Measurements from ENCODE around the gene GDF9.
"Not testable (repeated sequence)": the region's sequence is repeated elsewhere in the genome, so short reads cannot be mapped to it uniquely, and the experiment has no call there.

Gene GDF9

GRCh38 chr5:132872788-132873118 is 6.5 kb upstream of the GDF9 start:
- DNase-seq (ENCODE audit: low read depth): no peak

- no peak for DNase-seq (ENCODE audit: low read depth)
Observed at GRCh38 chr5:132871459-132872284, 5.4 kb upstream of the GDF9 start.

- DNase-seq (ENCODE audit: low read depth): no peak
Observed at GRCh38 chr5:132870801-132871200, 4.5 kb upstream of the GDF9 start.

- DNase-seq (ENCODE audit: low read depth): no peak
Observed at GRCh38 chr5:132868754-132869153, 2.5 kb upstream of the GDF9 start.

- DNase-seq (ENCODE audit: low read depth): no peak
Observed at GRCh38 chr5:132867046-132867451, 780 bp upstream of the GDF9 start.

- DNase-seq (ENCODE audit: low read depth): no peak
Observed at GRCh38 chr5:132865668-132866341, 464 bp downstream of the GDF9 start.

GRCh38 chr5:132860742-132861141 is 5.5 kb downstream of the GDF9 start:
- no peak for DNase-seq (ENCODE audit: low read depth)

- DNase-seq (ENCODE audit: low read depth): no peak
Observed at GRCh38 chr5:132859889-132860437, 6.3 kb downstream of the GDF9 start.

- no peak for DNase-seq (ENCODE audit: low read depth)
Observed at GRCh38 chr5:132856011-132856410, 10.3 kb downstream of the GDF9 start.

- DNase-seq (ENCODE audit: low read depth): not testable (repeated sequence)
Observed at GRCh38 chr5:132854992-132855391, 11.3 kb downstream of the GDF9 start.

GRCh38 chr5:132854301-132854700 is 12.0 kb downstream of the GDF9 start:
- DNase-seq (ENCODE audit: low read depth): no peak

- no peak for DNase-seq (ENCODE audit: low read depth)
Observed at GRCh38 chr5:132853790-132854189, 12.5 kb downstream of the GDF9 start.

GRCh38 chr5:132853323-132853722 is 12.9 kb downstream of the GDF9 start:
- DNase-seq (ENCODE audit: low read depth): no peak

- no peak for DNase-seq (ENCODE audit: low read depth)
Observed at GRCh38 chr5:132850066-132850465, 16.2 kb downstream of the GDF9 start.

- DNase-seq (ENCODE audit: low read depth): no peak
Observed at GRCh38 chr5:132849347-132849746, 16.9 kb downstream of the GDF9 start.

- no peak for DNase-seq (ENCODE audit: low read depth)
Observed at GRCh38 chr5:132848270-132848669, 18.0 kb downstream of the GDF9 start.

GRCh38 chr5:132841305-132841704 is 25.0 kb downstream of the GDF9 start:
- DNase-seq (ENCODE audit: low read depth): no peak

- no peak for DNase-seq (ENCODE audit: low read depth)
Observed at GRCh38 chr5:132840896-132841295, 25.4 kb downstream of the GDF9 start.

- no peak for DNase-seq (ENCODE audit: low read depth)
Observed at GRCh38 chr5:132840313-132840712, 26.0 kb downstream of the GDF9 start.

- no peak for DNase-seq (ENCODE audit: low read depth)
Observed at GRCh38 chr5:132839426-132840301, 26.6 kb downstream of the GDF9 start.

GRCh38 chr5:132838516-132839282 is 27.6 kb downstream of the GDF9 start:
- DNase-seq (ENCODE audit: low read depth): no peak

GRCh38 chr5:132837868-132838267 is 28.4 kb downstream of the GDF9 start:
- DNase-seq (ENCODE audit: low read depth): no peak
